Measurements from ENCODE around the gene FSTL3. TPM values are rescaled to one million over a fixed set of nuclear protein-coding genes. Genes with fewer than 3 reads are reported as not detected.

FSTL3 gene
- total RNA-seq, 1 experiment from 2014 or later: 6.8 TPM

- Histone ChIP-seq H3K18ac (ENCODE audit: insufficient read length, low read depth, low read length) (no peak overlapping the region), H3K27me3 (ENCODE audit: insufficient read depth, low read length) (no peaks in the 10 kb centered on the region), H3K4me2 (ENCODE audit: insufficient read depth, insufficient read length, low read length) (peak overlapping the region; percentile 69), H2BK12ac (ENCODE audit: insufficient read length, low read depth, low read length) (no peak overlapping the region), H3K23me2 (ENCODE audit: insufficient read length, low read depth, low read length, poor library complexity, severe bottlenecking) (peaks cover 7% of the 10 kb centered on the region), H3K4ac (ENCODE audit: low read depth, low read length) (no peak overlapping the region), H2AFZ (ENCODE audit: low read length) (no peak overlapping the region), H4K5ac (ENCODE audit: insufficient read length, low read depth, low read length) (no peak overlapping the region), H3K56ac (ENCODE audit: insufficient read length, low read depth, low read length) (no peak overlapping the region), H2BK20ac (ENCODE audit: low read depth, low read length, poor library complexity, severe bottlenecking) (no peak overlapping the region), H3K4me1 (ENCODE audit: insufficient read depth, low read length) (no peaks in the 10 kb centered on the region; the same call in 1 of the 2 replicates), H3K9me3 (ENCODE audit: control insufficient read depth, low read depth, low read length) (no peaks in the 10 kb centered on the region), H3K79me2 (ENCODE audit: insufficient read depth, low read length) (peaks cover 49% of the 10 kb centered on the region; the same call in 1 of the 2 replicates), H2BK5ac (ENCODE audit: insufficient read length, low read length) (no peak overlapping the region), H4K20me1 (ENCODE audit: control insufficient read depth, insufficient read depth, insufficient read length) (peaks cover 8% of the 10 kb centered on the region), H3K23ac (ENCODE audit: insufficient read length, low read depth, low read length) (no peak overlapping the region), H2BK15ac (ENCODE audit: low read depth, low read length) (no peak overlapping the region), H3K14ac (ENCODE audit: insufficient read depth, low read length) (peak overlapping the region; percentile 71), H3K79me1 (ENCODE audit: insufficient read depth, low read depth, low read length, poor library complexity, severe bottlenecking) (peaks cover 2% of the 10 kb centered on the region), H4K91ac (ENCODE audit: insufficient read length, low read depth, low read length) (no peak overlapping the region), H4K8ac (replicated peaks; ENCODE audit: insufficient read length, low read depth, low read length) (no peak overlapping the region), H2BK120ac (ENCODE audit: low read depth, low read length, poor library complexity, severe bottlenecking) (no peak overlapping the region), H3K9ac (ENCODE audit: extremely low read depth, insufficient read length, low read length) (peak overlapping the region; percentile 73), H2AK5ac (ENCODE audit: insufficient read length, low read length) (no peak overlapping the region), H3T11ph (ENCODE audit: low read length) (no peak overlapping the region), H3K27ac (ENCODE audit: insufficient read length, low read depth, low read length) (no peak overlapping the region)
- TF ChIP-seq, protein P1, sequence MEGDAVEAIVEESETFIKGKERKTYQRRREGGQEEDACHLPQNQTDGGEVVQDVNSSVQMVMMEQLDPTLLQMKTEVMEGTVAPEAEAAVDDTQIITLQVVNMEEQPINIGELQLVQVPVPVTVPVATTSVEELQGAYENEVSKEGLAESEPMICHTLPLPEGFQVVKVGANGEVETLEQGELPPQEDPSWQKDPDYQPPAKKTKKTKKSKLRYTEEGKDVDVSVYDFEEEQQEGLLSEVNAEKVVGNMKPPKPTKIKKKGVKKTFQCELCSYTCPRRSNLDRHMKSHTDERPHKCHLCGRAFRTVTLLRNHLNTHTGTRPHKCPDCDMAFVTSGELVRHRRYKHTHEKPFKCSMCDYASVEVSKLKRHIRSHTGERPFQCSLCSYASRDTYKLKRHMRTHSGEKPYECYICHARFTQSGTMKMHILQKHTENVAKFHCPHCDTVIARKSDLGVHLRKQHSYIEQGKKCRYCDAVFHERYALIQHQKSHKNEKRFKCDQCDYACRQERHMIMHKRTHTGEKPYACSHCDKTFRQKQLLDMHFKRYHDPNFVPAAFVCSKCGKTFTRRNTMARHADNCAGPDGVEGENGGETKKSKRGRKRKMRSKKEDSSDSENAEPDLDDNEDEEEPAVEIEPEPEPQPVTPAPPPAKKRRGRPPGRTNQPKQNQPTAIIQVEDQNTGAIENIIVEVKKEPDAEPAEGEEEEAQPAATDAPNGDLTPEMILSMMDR (conservative IDR thresholded peaks at IDR 0.05): no peak
- peaks cover 13 to 18% of the 10 kb centered on the region in 2 experiments for H3K4me1 Mint-ChIP-seq
- WGBS (ENCODE audit: extremely low coverage, insufficient read length, low lambda C conversion rate): no CpG with 5 or more reads among the region's 81 CpGs
- H3K27ac Mint-ChIP-seq: peak overlapping the region in 1 of 3 experiments; percentile 53; a peak in 1 of 7 replicates
- H3K36me3 Mint-ChIP-seq (ENCODE audit: insufficient read depth in 1 of 3, low read depth in 3 of 3): peaks cover 0 to 2% (median 0%) of the 10 kb centered on the region in 3 experiments; a peak in 3 of 7 replicates
- peaks cover 4 to 7% of the 10 kb centered on the region in 2 experiments; a peak in 3 of 5 replicates for H3K9me3 Mint-ChIP-seq
- no peak for DNase-seq
- H3K27me3 Mint-ChIP-seq (ENCODE audit: low read depth): peaks cover 19% of the 10 kb centered on the region
- peak overlapping the region; percentile 76 to 85 for H3K4me3 Mint-ChIP-seq
These were observed 13.8 kb upstream of the FSTL3 start for GRCh38 chr19:662207-662961.

Measured in H9 (cell line).